K562 (cell line): ENCODE results near the gene SP2.

Experiments used
- LEF1 ChIP-seq: fragments of 450-650 bp; IDR thresholded peaks from 2 replicates; pipeline ENCODE4 v1.6.1; 2016; ENCODE audit warnings: mild to moderate bottlenecking
- MYC ChIP-seq, 2 experiments: fragments of 250-450 bp in 1 of 2; sonication (Bioruptor Pico) in 1 of 2; IDR thresholded peaks; 2 replicates each; pipeline versions ENCODE4 v1.5.1 to v1.6.1; 2012 to 2021; ENCODE audit warnings: low read depth in 2 of 2, borderline replicate concordance in 1 of 2, improper control_type of control experiment in 1 of 2, low read length in 1 of 2, mild to moderate bottlenecking in 1 of 2, moderate library complexity in 1 of 2
- POLR2A ChIP-seq: fragments of 450-650 bp; conservative IDR thresholded peaks from 2 replicates; pipeline ENCODE4 v1.6.1; 2016
- ZC3H4 ChIP-seq: sonication (generic); formaldehyde crosslinking; IDR thresholded peaks from 2 replicates; pipeline ENCODE4 v1.9.0; 2021; ENCODE audit warnings: missing genetic modification reagents, borderline replicate concordance
- ZKSCAN1 ChIP-seq: fragments of 150-350 bp; IDR thresholded peaks from 2 replicates; pipeline ENCODE4 v1.6.1; 2016; ENCODE audit warnings: low read depth, low read length
- ZNF165 ChIP-seq: fragments of 250-450 bp; sonication (Bioruptor Pico); IDR thresholded peaks from 2 replicates; pipeline ENCODE4 v1.4.0; 2020; ENCODE audit warnings: borderline replicate concordance
- ZNF174 ChIP-seq: fragments of 250-450 bp; sonication (Bioruptor Pico); IDR thresholded peaks from 2 replicates; pipeline ENCODE4 v1.4.0; 2020; ENCODE audit warnings: mild to moderate bottlenecking
- TF ChIP-seq, protein P1 (sequence below), 3 experiments: IDR thresholded peaks in 2 of 3; conservative IDR thresholded peaks in 1 of 3; 2 replicates each; pipeline ENCODE4 v1.5.1; 2011 to 2012; ENCODE audit warnings: low read length in 3 of 3, mild to moderate bottlenecking in 3 of 3, control low read depth in 2 of 3, improper control_type of control experiment in 1 of 3, inconsistent platforms in 1 of 3, low read depth in 1 of 3, mixed read lengths in 1 of 3, moderate library complexity in 1 of 3; ENCODE audit not compliant: insufficient read depth in 2 of 3

DNA sequence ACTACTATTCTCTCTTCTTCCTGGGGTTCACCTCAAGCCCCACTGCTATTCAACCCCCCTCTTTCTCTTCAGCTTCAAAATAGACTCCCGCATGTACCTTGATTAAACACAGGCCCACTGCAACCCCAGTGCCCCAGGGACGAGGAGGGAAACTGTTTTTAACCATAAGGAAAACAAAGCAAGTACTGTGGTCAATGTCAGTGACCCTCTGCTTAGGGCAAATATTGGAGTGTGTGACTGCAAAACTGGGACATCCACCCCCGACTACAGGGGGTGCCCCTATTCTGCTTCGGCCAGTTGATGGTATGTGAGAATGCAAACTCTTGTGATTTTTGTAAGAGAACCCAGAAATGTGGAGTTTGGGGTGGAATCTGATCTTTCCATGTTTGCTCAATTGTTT, 35.8 kb downstream of the SP2 start:
- TF ChIP-seq POLR2A, result no peak
- no peak for TF ChIP-seq ZNF165 (CRISPR knock-in tag)
- TF ChIP-seq, protein P1, sequence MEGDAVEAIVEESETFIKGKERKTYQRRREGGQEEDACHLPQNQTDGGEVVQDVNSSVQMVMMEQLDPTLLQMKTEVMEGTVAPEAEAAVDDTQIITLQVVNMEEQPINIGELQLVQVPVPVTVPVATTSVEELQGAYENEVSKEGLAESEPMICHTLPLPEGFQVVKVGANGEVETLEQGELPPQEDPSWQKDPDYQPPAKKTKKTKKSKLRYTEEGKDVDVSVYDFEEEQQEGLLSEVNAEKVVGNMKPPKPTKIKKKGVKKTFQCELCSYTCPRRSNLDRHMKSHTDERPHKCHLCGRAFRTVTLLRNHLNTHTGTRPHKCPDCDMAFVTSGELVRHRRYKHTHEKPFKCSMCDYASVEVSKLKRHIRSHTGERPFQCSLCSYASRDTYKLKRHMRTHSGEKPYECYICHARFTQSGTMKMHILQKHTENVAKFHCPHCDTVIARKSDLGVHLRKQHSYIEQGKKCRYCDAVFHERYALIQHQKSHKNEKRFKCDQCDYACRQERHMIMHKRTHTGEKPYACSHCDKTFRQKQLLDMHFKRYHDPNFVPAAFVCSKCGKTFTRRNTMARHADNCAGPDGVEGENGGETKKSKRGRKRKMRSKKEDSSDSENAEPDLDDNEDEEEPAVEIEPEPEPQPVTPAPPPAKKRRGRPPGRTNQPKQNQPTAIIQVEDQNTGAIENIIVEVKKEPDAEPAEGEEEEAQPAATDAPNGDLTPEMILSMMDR (IDR thresholded peaks at IDR 0.05 in 2 of 3, conservative IDR thresholded peaks at IDR 0.05 in 1 of 3; ENCODE audit: insufficient read depth in 2 of 3, low read depth in 1 of 3, low read length in 3 of 3), result no peak
- TF ChIP-seq ZC3H4 (CRISPR knock-in tag), result no peak
- TF ChIP-seq ZKSCAN1, result no peak
- TF ChIP-seq LEF1, result no peak
- TF ChIP-seq MYC (IDR thresholded peaks at IDR 0.05; ENCODE audit: low read depth, low read length), result no peak
- TF ChIP-seq MYC (CRISPR knock-in tag; IDR thresholded peaks at IDR 0.05; ENCODE audit: borderline replicate concordance, low read depth), result no peak
- TF ChIP-seq ZNF174, result no peak
